Transverse colon (tissue), 4 donors: ENCODE data around the gene RAB20. TPM values are rescaled to one million over a fixed set of nuclear protein-coding genes. Genes with fewer than 3 reads are reported as not detected.

Experiments used
- DNase-seq: peaks from one replicate; pipeline ENCODE4 v3.0.0-alpha.2; 2019
- H3K27ac ChIP-seq, 4 donors: fragments of 200-600 bp; sonication (generic); 2 replicates each; pipeline ENCODE4 v1.5.1; 2016 to 2018; ENCODE audit warnings: inconsistent platforms in 4 of 4
- H3K27me3 ChIP-seq: fragments of 200-600 bp; sonication (generic); 2 replicates; pipeline ENCODE4 v1.5.1; 2017; ENCODE audit warnings: inconsistent platforms
- H3K36me3 ChIP-seq, 4 donors: fragments of 200-600 bp; sonication (generic); 2 replicates each; pipeline ENCODE4 v1.5.1; 2017 to 2019; ENCODE audit warnings: inconsistent platforms in 4 of 4
- H3K4me1 ChIP-seq, 4 donors: fragments of 200-600 bp; sonication (generic); 2 replicates each; pipeline ENCODE4 v1.5.1; 2017 to 2020; ENCODE audit warnings: inconsistent platforms in 4 of 4
- H3K4me3 ChIP-seq, 4 donors: fragments of 200-600 bp; sonication (generic); 1 replicate in 1 of 4; 2 replicates in 3 of 4; pipeline versions ENCODE4 v1.5.1 to v1.6.1; 2017 to 2019; ENCODE audit warnings: inconsistent platforms in 4 of 4
- H3K9me3 ChIP-seq, 2 donors: fragments of 200-600 bp; sonication (generic); 2 replicates each; pipeline ENCODE4 v1.5.1; 2017 to 2019; ENCODE audit warnings: inconsistent platforms in 2 of 2
- EP300 ChIP-seq: sonication (generic); formaldehyde crosslinking; IDR thresholded peaks from one replicate; pipeline ENCODE4 v1.6.1; 2017; ENCODE audit warnings: antibody characterized with exemption, low read depth
- POLR2A ChIP-seq: fragments of 450-650 bp; IDR thresholded peaks from one replicate; pipeline ENCODE4 v1.6.1; 2016; ENCODE audit warnings: antibody characterized with exemption, mild to moderate bottlenecking, moderate library complexity
- POLR2AphosphoS5 ChIP-seq, 3 donors: sonication (generic); formaldehyde crosslinking; IDR thresholded peaks; one replicate each; pipeline ENCODE4 v1.6.1; 2016; ENCODE audit warnings: antibody characterized with exemption in 3 of 3
- WGBS, 2 donors: methylation state at CpG; one replicate each; pipeline ENCODE4 v1.1.5; 2018; ENCODE audit warnings: low coverage in 1 of 2; 5-methylcytosine and 5-hydroxymethylcytosine counted together
- in situ Hi-C, 4 donors: fragments of 200-750 bp; cut with MboI; loops; one replicate each; pipeline versions ENCODE4 v1.15.0 to v1.15.1; 2017; ENCODE audit warnings: low sequenced_read_pairs in 3 of 4, low pct_ligation_motif_present in 1 of 4, low pct_unique_long_range_greater_than_20kb in 1 of 4
- intact Hi-C: fragments of 100-400 bp; cut with DNase I; formaldehyde crosslinking; loops from one replicate; pipeline ENCODE4 v1.15.1; 2023; ENCODE audit warnings: low total_unique reads
- total RNA-seq, 4 donors: library from RNA; depleted of rRNA; stranded (reverse); fragments of >200 nt; gene quantifications; one replicate each; pipeline ENCODE4 v1.1.0, GENCODE V29; 2016
- TF ChIP-seq, protein P1 (sequence below), 5 experiments: fragments of 200-600 bp in 3 of 5; fragments of 450-650 bp in 2 of 5; sonication (generic) in 3 of 5; IDR thresholded peaks; 1 replicate in 2 of 5; 2 replicates in 3 of 5; pipeline ENCODE4 v1.5.1; 2016 to 2017; ENCODE audit warnings: antibody characterized with exemption in 5 of 5, inconsistent platforms in 3 of 5, mild to moderate bottlenecking in 2 of 5, moderate library complexity in 1 of 5

RAB20 gene
- total RNA-seq, 4 donors from 2014 or later, result 12.5 to 66.2 (median 54.1) TPM

DNA sequence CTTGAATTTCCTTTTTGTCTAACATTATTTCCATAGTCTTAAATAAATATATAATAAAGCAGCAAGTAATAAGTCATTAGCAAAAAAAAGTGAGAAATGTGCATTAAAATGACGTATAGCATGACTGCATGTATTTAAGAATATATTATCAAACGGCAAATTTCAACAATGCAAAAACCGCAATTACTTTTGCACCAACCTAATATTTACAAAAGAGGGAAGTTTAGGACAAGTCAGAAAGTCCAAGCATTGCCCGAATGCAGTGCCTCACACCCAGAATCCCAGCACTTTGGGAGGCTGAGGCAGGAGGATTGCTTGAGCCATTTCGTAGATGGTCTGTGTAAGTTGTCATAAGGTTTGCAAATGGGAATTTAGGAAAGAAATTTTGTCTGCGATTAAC lies 43.6 kb upstream of the RAB20 start:
- TF ChIP-seq, protein P1, sequence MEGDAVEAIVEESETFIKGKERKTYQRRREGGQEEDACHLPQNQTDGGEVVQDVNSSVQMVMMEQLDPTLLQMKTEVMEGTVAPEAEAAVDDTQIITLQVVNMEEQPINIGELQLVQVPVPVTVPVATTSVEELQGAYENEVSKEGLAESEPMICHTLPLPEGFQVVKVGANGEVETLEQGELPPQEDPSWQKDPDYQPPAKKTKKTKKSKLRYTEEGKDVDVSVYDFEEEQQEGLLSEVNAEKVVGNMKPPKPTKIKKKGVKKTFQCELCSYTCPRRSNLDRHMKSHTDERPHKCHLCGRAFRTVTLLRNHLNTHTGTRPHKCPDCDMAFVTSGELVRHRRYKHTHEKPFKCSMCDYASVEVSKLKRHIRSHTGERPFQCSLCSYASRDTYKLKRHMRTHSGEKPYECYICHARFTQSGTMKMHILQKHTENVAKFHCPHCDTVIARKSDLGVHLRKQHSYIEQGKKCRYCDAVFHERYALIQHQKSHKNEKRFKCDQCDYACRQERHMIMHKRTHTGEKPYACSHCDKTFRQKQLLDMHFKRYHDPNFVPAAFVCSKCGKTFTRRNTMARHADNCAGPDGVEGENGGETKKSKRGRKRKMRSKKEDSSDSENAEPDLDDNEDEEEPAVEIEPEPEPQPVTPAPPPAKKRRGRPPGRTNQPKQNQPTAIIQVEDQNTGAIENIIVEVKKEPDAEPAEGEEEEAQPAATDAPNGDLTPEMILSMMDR (IDR thresholded peaks at IDR 0.05), result no peak
- TF ChIP-seq POLR2AphosphoS5 (IDR thresholded peaks at IDR 0.05) (no peak), POLR2A (no peak), EP300 (no peak)
- no peaks in the 10 kb centered on the region for H3K27me3 ChIP-seq
- no peak overlapping the region for H3K27ac ChIP-seq
- DNase-seq, result no peak
- intact Hi-C loops (no loop called here), in situ Hi-C loops (loop anchor here in 1 of 4 donors (25.0 kb wide), 1 partner anchor 107 kb away; the partner anchor contains the start of genes CARS2 and ING1)
- H3K4me3 ChIP-seq, result no peak overlapping the region
- H3K9me3 ChIP-seq, result no peaks in the 10 kb centered on the region
- WGBS, 2 donors, result 93 to 94% methylated on average over 4 to 6 of the region's 6 CpGs
- H3K36me3 ChIP-seq, result no peaks in the 10 kb centered on the region
- no peaks in the 10 kb centered on the region for H3K4me1 ChIP-seq

DNA sequence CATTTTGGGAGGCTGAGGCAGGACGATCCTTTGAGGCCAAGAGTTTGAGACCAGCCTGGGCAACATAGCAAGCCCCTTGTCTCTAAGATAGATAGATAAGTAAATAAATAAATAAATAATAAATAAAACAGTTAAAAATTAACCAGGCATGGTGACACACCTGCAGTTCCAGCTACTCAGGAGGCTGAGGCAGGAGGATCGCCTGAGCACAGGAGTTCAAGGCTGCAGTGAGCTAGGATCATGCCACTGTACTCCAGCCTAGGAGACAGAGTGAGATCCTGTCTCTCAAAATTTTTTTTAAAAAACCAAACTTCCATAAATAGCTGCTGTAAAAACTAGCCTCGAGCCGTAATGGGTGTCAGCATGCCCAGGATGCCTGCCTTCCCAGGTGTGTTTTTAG lies 39.5 kb upstream of the RAB20 start:
- no peak overlapping the region for H3K27ac ChIP-seq
- in situ Hi-C loops, result loop anchor here in 1 of 4 donors (25.0 kb wide), 1 partner anchor 111 kb away; the partner anchor contains the start of genes CARS2 and ING1
- intact Hi-C loops, result no loop called here

DNA sequence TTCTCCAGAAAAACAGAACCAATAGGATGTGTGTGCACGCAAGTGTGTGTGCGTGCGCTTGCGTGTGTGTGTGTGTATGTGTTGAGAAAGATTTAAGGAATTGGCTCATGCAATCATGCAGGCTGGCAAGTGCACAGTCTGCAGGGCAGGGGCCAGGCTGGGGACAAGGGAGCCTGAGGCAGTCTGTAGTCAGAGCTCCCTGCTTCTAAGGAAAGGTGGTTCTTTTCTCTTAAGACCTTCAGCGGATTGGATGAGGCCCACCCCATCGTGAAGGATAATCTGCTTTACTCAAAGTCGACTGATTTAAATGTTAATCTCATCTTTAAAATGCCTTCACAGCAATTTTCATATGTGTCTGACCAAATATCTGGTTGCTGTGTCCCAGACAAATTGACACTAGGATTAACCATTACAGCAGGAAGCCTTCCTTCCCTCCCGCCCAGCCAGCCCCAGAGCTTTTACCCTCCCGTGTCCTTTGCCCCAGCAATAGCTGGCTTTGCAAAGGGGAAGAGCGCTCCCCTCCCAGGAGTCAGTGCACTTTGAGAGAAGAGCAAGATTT lies 38.8 kb upstream of the RAB20 start:
- peak; percentile 41 for DNase-seq
- no peak overlapping the region for H3K27ac ChIP-seq
- TF ChIP-seq EP300 (no peak), POLR2A (no peak), POLR2AphosphoS5 (IDR thresholded peaks at IDR 0.05) (no peak)
- TF ChIP-seq, protein P1 (IDR thresholded peaks at IDR 0.05), result no peak
- H3K4me1 ChIP-seq, result no peaks in the 10 kb centered on the region
- H3K4me3 ChIP-seq, result no peak overlapping the region
- H3K27me3 ChIP-seq, result no peaks in the 10 kb centered on the region
- H3K36me3 ChIP-seq, result no peaks in the 10 kb centered on the region
- H3K9me3 ChIP-seq, result no peaks in the 10 kb centered on the region
- intact Hi-C loops, result no loop called here
- WGBS, 2 donors, result 67 to 68% methylated on average over 4 to 10 of the region's 10 CpGs
- in situ Hi-C loops, result loop anchor here in 1 of 4 donors (25.0 kb wide), 1 partner anchor 112 kb away; the partner anchor contains the start of genes CARS2 and ING1

More for the DNA sequence above, 39.5 kb upstream of the RAB20 start:
- TF ChIP-seq POLR2A, result no peak
- no peak for TF ChIP-seq EP300
- TF ChIP-seq, protein P1 (IDR thresholded peaks at IDR 0.05), result no peak
- TF ChIP-seq POLR2AphosphoS5 (IDR thresholded peaks at IDR 0.05), result no peak
- no peak for DNase-seq
- Histone ChIP-seq H3K4me1 (no peaks in the 10 kb centered on the region), H3K27me3 (no peaks in the 10 kb centered on the region), H3K9me3 (no peaks in the 10 kb centered on the region), H3K4me3 (no peak overlapping the region), H3K36me3 (no peaks in the 10 kb centered on the region)
- 81 to 83% methylated on average over 2 to 4 of the region's 4 CpGs for WGBS, 2 donors

DNA sequence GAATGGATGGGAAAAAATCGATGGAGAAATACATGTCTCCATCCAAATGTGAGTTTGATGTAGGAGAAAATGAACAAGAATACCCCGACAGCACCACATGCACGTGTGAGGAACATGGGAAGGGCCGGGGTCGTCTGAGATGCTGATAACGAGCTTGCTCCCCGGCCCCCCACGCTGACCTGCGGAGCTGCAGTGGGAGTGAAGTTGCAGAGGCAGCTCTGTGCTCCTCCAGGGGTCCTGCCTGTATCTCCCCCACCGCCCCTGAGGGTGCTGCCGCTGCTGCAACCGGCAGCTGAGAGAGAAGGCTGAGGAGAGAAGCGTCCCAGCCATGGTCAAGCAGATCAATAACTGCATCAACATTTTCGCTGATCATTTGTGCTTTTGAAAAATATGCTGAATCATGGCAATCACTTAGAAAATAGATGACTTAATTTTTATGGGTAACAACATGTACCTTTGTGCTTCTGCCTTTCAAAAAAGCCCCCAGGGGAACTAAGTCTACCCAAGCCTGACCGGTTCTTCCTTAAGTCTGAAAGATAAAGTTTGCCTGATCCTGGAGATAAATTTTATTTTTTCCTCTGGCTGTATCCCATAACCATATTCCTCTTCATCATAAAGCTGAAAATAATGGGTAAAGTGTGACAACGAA lies 35.6 kb upstream of the RAB20 start:
- DNase-seq, result no peak
- no peaks in the 10 kb centered on the region for H3K27me3 ChIP-seq
- in situ Hi-C loops, result loop anchor here (10.0 to 25.0 kb wide), 4 partner anchors 208 to 465 kb away; no protein-coding TSS in a partner anchor
- 79 to 83% methylated on average over 13 to 16 of the region's 16 CpGs for WGBS, 2 donors
- TF ChIP-seq POLR2AphosphoS5 (IDR thresholded peaks at IDR 0.05) (no peak), POLR2A (no peak), EP300 (no peak)
- TF ChIP-seq, protein P1 (IDR thresholded peaks at IDR 0.05), result no peak
- no peaks in the 10 kb centered on the region for H3K36me3 ChIP-seq
- H3K9me3 ChIP-seq, result no peaks in the 10 kb centered on the region
- intact Hi-C loops, result no loop called here
- H3K4me3 ChIP-seq, result no peak overlapping the region
- no peaks in the 10 kb centered on the region for H3K4me1 ChIP-seq
- H3K27ac ChIP-seq, result no peak overlapping the region
